ENCODE results near the gene E2F4.

GRCh38 chr16:67166598-67167168, 25.3 kb upstream of the E2F4 start:
- no peak for TF ChIP-seq NFIC (IDR thresholded peaks at IDR 0.05; ENCODE audit: low read depth, low read length)
- no peak for TF ChIP-seq RB1 (IDR thresholded peaks at IDR 0.05; ENCODE audit: borderline replicate concordance)
- TF ChIP-seq, protein P1, sequence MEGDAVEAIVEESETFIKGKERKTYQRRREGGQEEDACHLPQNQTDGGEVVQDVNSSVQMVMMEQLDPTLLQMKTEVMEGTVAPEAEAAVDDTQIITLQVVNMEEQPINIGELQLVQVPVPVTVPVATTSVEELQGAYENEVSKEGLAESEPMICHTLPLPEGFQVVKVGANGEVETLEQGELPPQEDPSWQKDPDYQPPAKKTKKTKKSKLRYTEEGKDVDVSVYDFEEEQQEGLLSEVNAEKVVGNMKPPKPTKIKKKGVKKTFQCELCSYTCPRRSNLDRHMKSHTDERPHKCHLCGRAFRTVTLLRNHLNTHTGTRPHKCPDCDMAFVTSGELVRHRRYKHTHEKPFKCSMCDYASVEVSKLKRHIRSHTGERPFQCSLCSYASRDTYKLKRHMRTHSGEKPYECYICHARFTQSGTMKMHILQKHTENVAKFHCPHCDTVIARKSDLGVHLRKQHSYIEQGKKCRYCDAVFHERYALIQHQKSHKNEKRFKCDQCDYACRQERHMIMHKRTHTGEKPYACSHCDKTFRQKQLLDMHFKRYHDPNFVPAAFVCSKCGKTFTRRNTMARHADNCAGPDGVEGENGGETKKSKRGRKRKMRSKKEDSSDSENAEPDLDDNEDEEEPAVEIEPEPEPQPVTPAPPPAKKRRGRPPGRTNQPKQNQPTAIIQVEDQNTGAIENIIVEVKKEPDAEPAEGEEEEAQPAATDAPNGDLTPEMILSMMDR (IDR thresholded peaks at IDR 0.05 in 2 of 3, conservative IDR thresholded peaks at IDR 0.05 in 1 of 3; ENCODE audit: control insufficient read depth in 2 of 3, extremely low read depth in 1 of 3, insufficient read depth in 1 of 3, low read depth in 3 of 3, low read length in 3 of 3) = 0 out of 6 replicates have a peak, but pooled peaks of 1 of the 3 experiments have one; percentile 1
- TF ChIP-seq EZH2 (IDR thresholded peaks at IDR 0.05; ENCODE audit: borderline replicate concordance, control insufficient read depth, low read depth, low read length) = no peak
- no peak for TF ChIP-seq RELA (IDR thresholded peaks at IDR 0.05; ENCODE audit: borderline replicate concordance, partially characterized antibody)
- no peak for TF ChIP-seq TAF1 (IDR thresholded peaks at IDR 0.05; ENCODE audit: borderline replicate concordance, low read depth, low read length)
- no peak for TF ChIP-seq ZNF274 (IDR thresholded peaks at IDR 0.05; ENCODE audit: insufficient read depth, insufficient read length)
- TF ChIP-seq POLR2A (IDR thresholded peaks at IDR 0.05; ENCODE audit: low read depth, low read length) = no peak
- TF ChIP-seq CHD1 (IDR thresholded peaks at IDR 0.05; ENCODE audit: low read depth, low read length) = no peak
- TF ChIP-seq ESRRA (IDR thresholded peaks at IDR 0.05; ENCODE audit: low read length) = no peak
- TF ChIP-seq RAD51 (IDR thresholded peaks at IDR 0.05) = peak; percentile 86
- no peak for TF ChIP-seq SUZ12 (IDR thresholded peaks at IDR 0.05; ENCODE audit: unreplicated experiment)
- peak; percentile 72; the same call in 1 of the 2 replicates for TF ChIP-seq MAX (IDR thresholded peaks at IDR 0.05; ENCODE audit: low read depth, low read length)
- TF ChIP-seq BRCA1 (IDR thresholded peaks at IDR 0.05; ENCODE audit: low read depth, low read length) = no peak
